Testis (tissue), 2 donors: ENCODE measurements around the gene LPAR2.

Experiments used
- POLR2A ChIP-seq: fragments of 450-650 bp; IDR thresholded peaks from one replicate; pipeline ENCODE4 v1.6.1; 2017; ENCODE audit warnings: antibody characterized with exemption, mild to moderate bottlenecking, moderate library complexity
- TF ChIP-seq, protein P1 (sequence below), 3 experiments: fragments of 450-650 bp in 2 of 3; fragments of 200-600 bp in 1 of 3; sonication (generic) in 1 of 3; IDR thresholded peaks; one replicate each; pipeline ENCODE4 v1.5.1; 2016 to 2019; ENCODE audit warnings: antibody characterized with exemption in 3 of 3, mild to moderate bottlenecking in 2 of 3, moderate library complexity in 1 of 3

DNA sequence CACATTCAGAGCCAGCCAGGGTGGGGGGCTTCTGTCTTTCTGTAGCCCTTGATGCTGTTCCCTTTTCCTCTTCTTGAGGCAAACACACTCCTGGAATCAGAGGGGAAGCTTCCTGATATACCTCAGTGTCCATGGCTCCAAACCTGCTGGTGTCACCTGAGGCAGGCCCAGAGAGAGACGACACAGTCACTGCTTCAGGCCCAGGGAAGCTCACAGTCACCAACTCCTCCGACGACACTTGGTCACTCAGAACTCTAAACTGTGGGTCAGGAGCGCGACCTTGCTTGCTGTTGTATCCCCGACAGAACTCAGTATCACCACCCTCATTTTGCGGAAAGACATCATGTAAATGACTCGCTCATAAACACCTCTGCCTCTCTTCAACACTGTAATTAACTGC is 34.3 kb upstream of the LPAR2 start:
- TF ChIP-seq, protein P1, sequence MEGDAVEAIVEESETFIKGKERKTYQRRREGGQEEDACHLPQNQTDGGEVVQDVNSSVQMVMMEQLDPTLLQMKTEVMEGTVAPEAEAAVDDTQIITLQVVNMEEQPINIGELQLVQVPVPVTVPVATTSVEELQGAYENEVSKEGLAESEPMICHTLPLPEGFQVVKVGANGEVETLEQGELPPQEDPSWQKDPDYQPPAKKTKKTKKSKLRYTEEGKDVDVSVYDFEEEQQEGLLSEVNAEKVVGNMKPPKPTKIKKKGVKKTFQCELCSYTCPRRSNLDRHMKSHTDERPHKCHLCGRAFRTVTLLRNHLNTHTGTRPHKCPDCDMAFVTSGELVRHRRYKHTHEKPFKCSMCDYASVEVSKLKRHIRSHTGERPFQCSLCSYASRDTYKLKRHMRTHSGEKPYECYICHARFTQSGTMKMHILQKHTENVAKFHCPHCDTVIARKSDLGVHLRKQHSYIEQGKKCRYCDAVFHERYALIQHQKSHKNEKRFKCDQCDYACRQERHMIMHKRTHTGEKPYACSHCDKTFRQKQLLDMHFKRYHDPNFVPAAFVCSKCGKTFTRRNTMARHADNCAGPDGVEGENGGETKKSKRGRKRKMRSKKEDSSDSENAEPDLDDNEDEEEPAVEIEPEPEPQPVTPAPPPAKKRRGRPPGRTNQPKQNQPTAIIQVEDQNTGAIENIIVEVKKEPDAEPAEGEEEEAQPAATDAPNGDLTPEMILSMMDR (IDR thresholded peaks at IDR 0.05): no peak
- TF ChIP-seq POLR2A: no peak
